Memory B cell (primary cell): Measurements from ENCODE around the gene CCDC154.
"Not testable (repeated sequence)": the region's sequence is repeated elsewhere in the genome, so short reads cannot be mapped to it uniquely, and the experiment has no call there.

Experiments used
- ATAC-seq: fragments of 150-1000 bp; cut with Tn5 transposase; 2 replicates; pipeline ENCODE4 v1.10.0; 2021; ENCODE audit warnings: low read depth, mild to moderate bottlenecking, moderate library complexity
- DNase-seq, 2 donors: peaks; one replicate each; pipeline ENCODE4 v3.0.0; 2022; ENCODE audit warnings: low spot score in 2 of 2
- H3K27ac Mint-ChIP-seq: one replicate; pipeline ENCODE4 v1.8.0; 2022; ENCODE audit warnings: mild to moderate bottlenecking, moderate library complexity, mixed read lengths
- H3K27me3 Mint-ChIP-seq: one replicate; pipeline ENCODE4 v1.8.0; 2022; ENCODE audit warnings: mixed read lengths
- H3K36me3 Mint-ChIP-seq: one replicate; pipeline ENCODE4 v1.8.0; 2022; ENCODE audit warnings: mild to moderate bottlenecking, mixed read lengths
- H3K4me1 Mint-ChIP-seq: one replicate; pipeline ENCODE4 v1.8.0; 2022; ENCODE audit warnings: mixed read lengths
- H3K4me3 Mint-ChIP-seq: one replicate; pipeline ENCODE4 v1.8.0; 2022; ENCODE audit warnings: mild to moderate bottlenecking, moderate library complexity, mixed read lengths
- H3K9me3 Mint-ChIP-seq: one replicate; pipeline ENCODE4 v1.8.0; 2022; ENCODE audit warnings: mixed read lengths

The CCDC154 gene

GRCh38 chr16:1442697-1443096 is 1.7 kb downstream of the CCDC154 start:
- H3K36me3 Mint-ChIP-seq, result peaks cover 4% of the 10 kb centered on the region
- H3K9me3 Mint-ChIP-seq, result no peaks in the 10 kb centered on the region
- no peak overlapping the region for H3K4me3 Mint-ChIP-seq
- no peaks in the 10 kb centered on the region for H3K27me3 Mint-ChIP-seq
- no peak for DNase-seq
- peaks cover 2% of the 10 kb centered on the region for H3K4me1 Mint-ChIP-seq
- no peak overlapping the region for H3K27ac Mint-ChIP-seq
- no peak for ATAC-seq

- no peaks in the 10 kb centered on the region for H3K27me3 Mint-ChIP-seq
- DNase-seq (no peak), ATAC-seq (no peak)
- H3K4me1 Mint-ChIP-seq, result peaks cover 2% of the 10 kb centered on the region
- no peak overlapping the region for H3K27ac Mint-ChIP-seq
- no peaks in the 10 kb centered on the region for H3K9me3 Mint-ChIP-seq
- no peak overlapping the region for H3K4me3 Mint-ChIP-seq
- peaks cover 4% of the 10 kb centered on the region for H3K36me3 Mint-ChIP-seq
Observed at GRCh38 chr16:1441391-1441829, 2.9 kb downstream of the CCDC154 start.

- H3K4me1 Mint-ChIP-seq, H3K27ac Mint-ChIP-seq, H3K27me3 Mint-ChIP-seq, H3K4me3 Mint-ChIP-seq, H3K36me3 Mint-ChIP-seq, ATAC-seq, H3K9me3 Mint-ChIP-seq, DNase-seq: not testable (repeated sequence)
Observed at GRCh38 chr16:1439699-1440074, 4.7 kb downstream of the CCDC154 start.

- ATAC-seq (no peak), DNase-seq (no peak)
- Mint-ChIP-seq H3K4me1 (no peaks in the 10 kb centered on the region), H3K36me3 (peaks cover 4% of the 10 kb centered on the region), H3K9me3 (no peaks in the 10 kb centered on the region), H3K4me3 (no peak overlapping the region), H3K27me3 (no peaks in the 10 kb centered on the region), H3K27ac (no peak overlapping the region)
Observed at GRCh38 chr16:1439058-1439698, 5.2 kb downstream of the CCDC154 start.

GRCh38 chr16:1438229-1439057 is 5.9 kb downstream of the CCDC154 start:
- H3K9me3 Mint-ChIP-seq, result no peaks in the 10 kb centered on the region
- peaks cover 4% of the 10 kb centered on the region for H3K36me3 Mint-ChIP-seq
- no peak overlapping the region for H3K4me3 Mint-ChIP-seq
- no peak overlapping the region for H3K27ac Mint-ChIP-seq
- no peaks in the 10 kb centered on the region for H3K4me1 Mint-ChIP-seq
- no peak for ATAC-seq
- DNase-seq, result no peak
- no peaks in the 10 kb centered on the region for H3K27me3 Mint-ChIP-seq

GRCh38 chr16:1437606-1438005 is 6.8 kb downstream of the CCDC154 start:
- H3K27ac Mint-ChIP-seq, result no peak overlapping the region
- H3K4me1 Mint-ChIP-seq, result no peaks in the 10 kb centered on the region
- H3K27me3 Mint-ChIP-seq, result no peaks in the 10 kb centered on the region
- no peak for DNase-seq
- ATAC-seq, result no peak
- H3K9me3 Mint-ChIP-seq, result no peaks in the 10 kb centered on the region
- H3K4me3 Mint-ChIP-seq, result no peak overlapping the region
- H3K36me3 Mint-ChIP-seq, result peaks cover 4% of the 10 kb centered on the region

GRCh38 chr16:1436731-1437355 is 7.5 kb downstream of the CCDC154 start:
- Mint-ChIP-seq H3K27me3 (no peaks in the 10 kb centered on the region), H3K27ac (no peak overlapping the region), H3K4me1 (peaks cover 3% of the 10 kb centered on the region), H3K4me3 (no peak overlapping the region), H3K9me3 (no peaks in the 10 kb centered on the region), H3K36me3 (peaks cover 4% of the 10 kb centered on the region)
- ATAC-seq (no peak), DNase-seq (no peak)

- no peaks in the 10 kb centered on the region for H3K27me3 Mint-ChIP-seq
- H3K4me3 Mint-ChIP-seq, result no peak overlapping the region
- ATAC-seq (no peak), DNase-seq (no peak)
- H3K36me3 Mint-ChIP-seq, result peaks cover 4% of the 10 kb centered on the region
- H3K9me3 Mint-ChIP-seq, result no peaks in the 10 kb centered on the region
- H3K4me1 Mint-ChIP-seq, result peaks cover 3% of the 10 kb centered on the region
- no peak overlapping the region for H3K27ac Mint-ChIP-seq
Observed at GRCh38 chr16:1435921-1436697, 8.2 kb downstream of the CCDC154 start.

- Mint-ChIP-seq H3K9me3 (no peaks in the 10 kb centered on the region), H3K27ac (no peak overlapping the region), H3K4me1 (peaks cover 3% of the 10 kb centered on the region), H3K27me3 (no peaks in the 10 kb centered on the region), H3K4me3 (no peak overlapping the region), H3K36me3 (peaks cover 2% of the 10 kb centered on the region)
- DNase-seq, result no peak
- ATAC-seq, result no peak
Observed at GRCh38 chr16:1434644-1435592, 9.4 kb downstream of the CCDC154 start.

GRCh38 chr16:1433756-1434155 is 10.6 kb downstream of the CCDC154 start:
- Mint-ChIP-seq H3K9me3 (no peaks in the 10 kb centered on the region), H3K4me3 (no peak overlapping the region), H3K36me3 (peaks cover 2% of the 10 kb centered on the region), H3K27ac (no peak overlapping the region), H3K27me3 (peaks cover 1% of the 10 kb centered on the region), H3K4me1 (peaks cover 6% of the 10 kb centered on the region)
- no peak for ATAC-seq
- DNase-seq, result no peak

- ATAC-seq (no peak), DNase-seq (no peak)
- no peaks in the 10 kb centered on the region for H3K9me3 Mint-ChIP-seq
- H3K4me3 Mint-ChIP-seq, result no peak overlapping the region
- H3K27ac Mint-ChIP-seq, result no peak overlapping the region
- H3K27me3 Mint-ChIP-seq, result peaks cover 1% of the 10 kb centered on the region
- peaks cover 2% of the 10 kb centered on the region for H3K36me3 Mint-ChIP-seq
- peaks cover 6% of the 10 kb centered on the region for H3K4me1 Mint-ChIP-seq
Observed at GRCh38 chr16:1433263-1433560, 11.1 kb downstream of the CCDC154 start.

GRCh38 chr16:1432388-1433262 is 11.7 kb downstream of the CCDC154 start:
- no peak for DNase-seq
- H3K4me1 Mint-ChIP-seq, result peaks cover 6% of the 10 kb centered on the region
- H3K9me3 Mint-ChIP-seq, result no peaks in the 10 kb centered on the region
- peaks cover 1% of the 10 kb centered on the region for H3K27me3 Mint-ChIP-seq
- peak overlapping the region; percentile 22 for H3K27ac Mint-ChIP-seq
- ATAC-seq, result no peak
- H3K36me3 Mint-ChIP-seq, result peaks cover 2% of the 10 kb centered on the region
- peak overlapping the region; percentile 39 for H3K4me3 Mint-ChIP-seq
